DMS53 (cell line): ENCODE data around the gene KCNC2.
"Not testable (repeated sequence)": the region's sequence is repeated elsewhere in the genome, so short reads cannot be mapped to it uniquely, and the experiment has no call there.

ENCODE experiments used
- DNase-seq: peaks from one replicate; lab custom pipeline; 2025; lab: John Stamatoyannopoulos, UW

Gene KCNC2

GRCh38 chr12:75209812-75210138 lies at the start of gene KCNC2:
KCNC2 (minus strand) TSS chr12:75209839.
- no peak for DNase-seq

DNA sequence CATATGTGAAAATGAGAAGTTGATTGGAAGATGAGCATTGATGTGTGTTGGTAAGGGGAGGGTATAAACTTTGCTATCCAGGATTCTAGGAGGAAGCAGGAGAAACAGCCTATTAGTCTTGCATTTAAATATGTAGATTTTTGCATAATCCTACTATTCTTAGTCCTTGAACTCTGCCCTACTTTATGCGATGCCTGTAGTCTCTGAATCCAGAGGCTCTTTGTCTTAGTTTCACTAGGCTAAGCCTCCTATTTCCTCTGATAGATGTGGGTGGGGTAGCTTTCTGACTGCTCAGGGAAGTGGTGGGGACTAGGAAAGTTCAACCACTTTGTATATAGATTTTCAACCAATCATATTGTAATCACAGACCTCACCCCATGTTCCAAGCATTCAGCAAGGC lies 49.5 kb upstream of the KCNC2 start:
- DNase-seq = no peak

- DNase-seq = no peak
These were observed 47.9 kb upstream of the KCNC2 start for GRCh38 chr12:75257510-75257909.

DNA sequence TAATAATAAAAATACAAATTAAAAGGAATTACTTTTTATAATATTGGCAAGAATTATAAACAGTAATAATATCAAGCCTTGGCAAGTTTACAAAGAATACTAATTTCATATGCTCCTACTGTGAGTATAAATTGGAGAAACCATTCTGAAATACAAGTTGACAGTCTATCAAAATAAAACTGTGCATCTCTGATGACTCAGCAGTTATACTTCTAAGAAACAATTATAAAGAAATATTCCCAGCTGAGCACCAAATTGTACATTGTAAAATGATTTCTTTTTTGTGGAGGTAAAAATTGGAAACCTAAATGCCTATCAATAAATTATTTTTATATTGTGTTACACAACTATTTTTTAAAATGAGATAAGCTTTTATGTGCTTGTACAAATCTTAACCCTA lies 35.5 kb upstream of the KCNC2 start:
- no peak for DNase-seq

GRCh38 chr12:75239987-75240386 lies 30.3 kb upstream of the KCNC2 start:
- DNase-seq = no peak

DNA sequence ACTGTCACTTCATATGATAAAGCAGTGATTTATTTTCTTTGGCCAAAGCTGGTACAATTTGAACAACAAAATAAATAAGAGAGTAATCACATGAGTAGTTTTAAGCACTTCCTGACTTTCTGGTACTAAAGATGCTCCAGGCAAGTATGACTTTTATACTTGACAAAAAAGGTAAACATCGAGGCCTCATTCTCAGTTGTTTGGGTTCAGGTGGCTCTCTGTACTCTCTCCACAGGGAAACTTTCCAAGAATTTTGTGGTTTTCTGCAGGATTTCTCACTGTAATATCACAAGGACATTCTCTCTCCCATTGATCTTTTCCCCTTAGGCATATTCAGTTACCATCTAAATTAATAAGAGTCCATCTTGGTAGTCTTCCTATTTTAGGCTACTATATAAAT lies 26.6 kb upstream of the KCNC2 start:
- DNase-seq = peak; percentile 27

DNA sequence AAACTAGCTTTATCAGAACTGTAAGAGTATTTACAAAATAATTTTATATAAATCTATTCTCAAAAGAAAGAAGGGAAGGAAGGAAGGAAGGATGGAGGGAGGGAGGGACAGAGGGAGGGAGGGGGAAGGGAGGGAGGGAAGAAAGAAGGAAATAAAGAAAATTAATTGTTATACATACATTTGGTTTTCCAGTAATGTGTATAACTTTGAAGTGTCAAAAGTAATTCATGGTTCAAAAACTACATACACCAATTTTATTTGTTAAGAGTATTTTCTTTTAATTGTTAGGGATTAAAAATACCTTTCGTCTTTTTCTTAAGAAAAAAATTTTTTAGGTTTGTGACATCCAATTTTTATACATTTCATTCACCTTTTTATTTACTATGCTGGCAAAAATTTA lies 17.5 kb upstream of the KCNC2 start:
- DNase-seq = no peak

- DNase-seq = no peak
These were observed 2.4 kb upstream of the KCNC2 start for GRCh38 chr12:75212072-75212471.

- peak; percentile 78 for DNase-seq
These were observed 505 bp downstream of the KCNC2 start for GRCh38 chr12:75208856-75209811.

- peak; percentile 41 for DNase-seq
These were observed 2.1 kb downstream of the KCNC2 start for GRCh38 chr12:75207338-75208083.

DNA sequence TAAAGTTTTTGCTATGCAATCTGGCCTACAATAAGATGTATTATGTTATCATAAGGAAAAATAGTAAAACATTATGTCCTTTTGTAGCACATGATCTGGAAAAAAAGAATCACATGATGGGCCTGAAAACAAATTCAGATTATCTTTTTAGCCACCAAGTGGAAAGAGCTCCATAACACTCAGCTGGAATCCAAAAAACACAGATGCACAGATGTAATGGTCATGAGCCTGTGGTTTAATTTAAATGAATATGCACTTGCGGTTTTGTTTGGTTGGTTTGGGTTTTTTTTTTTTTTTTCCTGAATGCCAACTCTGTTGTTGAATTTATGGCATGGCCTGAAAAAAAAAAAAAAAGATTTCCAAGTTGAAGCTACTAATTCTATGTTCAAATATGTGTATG lies 4.1 kb downstream of the KCNC2 start:
- no peak for DNase-seq

DNA sequence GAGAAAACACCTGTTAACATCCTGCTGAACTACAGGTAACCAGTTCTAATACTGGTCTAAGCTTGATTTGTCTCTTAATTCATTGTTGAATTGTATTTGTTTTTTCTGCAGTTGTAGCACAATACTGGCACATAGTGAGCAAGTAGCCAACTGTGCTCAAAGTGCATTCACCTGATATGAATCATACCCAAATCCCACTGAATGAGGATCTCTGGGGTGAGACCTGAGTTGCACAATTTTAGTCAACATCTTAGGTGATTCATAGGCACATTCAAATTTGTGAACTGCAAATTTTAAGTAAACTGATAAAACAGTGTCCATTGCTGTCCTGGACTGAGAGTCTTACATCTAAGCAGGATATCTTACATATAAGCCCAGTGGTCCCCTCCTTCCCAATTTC lies 12.8 kb downstream of the KCNC2 start:
- DNase-seq = no peak

DNA sequence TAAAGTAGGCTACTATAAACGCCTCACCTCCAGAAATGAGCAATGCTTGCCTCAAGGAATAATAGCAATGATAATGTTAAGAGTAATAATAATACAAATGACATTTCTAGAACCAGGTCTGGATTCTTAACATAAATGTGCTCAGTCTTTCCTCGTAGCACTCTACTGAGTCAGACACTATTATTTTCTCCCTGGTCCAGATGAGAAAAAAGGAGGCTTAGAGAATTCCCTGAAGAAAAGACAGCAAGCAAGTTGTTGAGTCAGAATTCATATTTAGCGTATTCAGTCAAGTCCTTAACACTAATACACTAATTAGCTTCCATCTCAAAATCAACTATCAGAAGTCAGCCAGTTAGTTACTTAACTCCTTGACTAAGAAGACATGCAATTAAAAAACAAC lies 13.2 kb downstream of the KCNC2 start:
- no peak for DNase-seq

DNA sequence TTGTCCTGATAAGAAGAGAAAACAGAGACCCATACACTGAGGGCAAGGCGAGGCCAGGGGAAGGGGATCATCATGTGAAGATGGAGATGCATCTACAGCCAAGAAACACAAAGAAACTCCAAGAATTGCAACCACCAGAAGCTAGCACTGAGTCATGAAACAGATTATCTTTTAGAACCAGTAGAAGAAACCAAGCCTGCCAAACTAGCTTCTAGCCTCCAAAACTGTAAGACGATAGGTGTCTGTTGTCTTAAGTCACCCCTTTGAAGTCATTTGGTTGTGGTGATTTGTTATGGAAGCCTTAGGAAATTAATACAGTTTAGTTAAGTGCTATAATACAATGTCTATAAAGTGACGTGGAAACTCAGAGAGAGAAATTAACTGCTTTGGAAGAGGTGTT lies 15.4 kb downstream of the KCNC2 start:
- no peak for DNase-seq

GRCh38 chr12:75192196-75192595 lies 17.4 kb downstream of the KCNC2 start:
- no peak for DNase-seq

DNA sequence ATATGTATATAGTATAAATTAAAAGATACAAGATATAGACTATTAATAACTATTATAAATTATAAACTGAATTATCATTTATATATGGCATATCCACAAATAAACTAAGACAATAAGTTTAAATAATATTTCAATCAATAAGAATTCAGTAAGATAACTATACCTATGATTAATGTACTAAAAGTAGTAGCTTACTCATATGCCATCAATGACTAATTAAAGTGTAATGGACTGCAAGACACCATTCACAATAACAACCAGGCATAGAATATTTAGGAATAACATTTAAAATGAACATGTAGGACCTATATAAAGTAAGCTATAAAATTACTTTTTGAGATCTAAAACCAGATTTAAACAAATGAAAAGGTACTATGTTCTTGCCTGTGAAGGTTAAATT lies 18.8 kb downstream of the KCNC2 start:
- no peak for DNase-seq

DNA sequence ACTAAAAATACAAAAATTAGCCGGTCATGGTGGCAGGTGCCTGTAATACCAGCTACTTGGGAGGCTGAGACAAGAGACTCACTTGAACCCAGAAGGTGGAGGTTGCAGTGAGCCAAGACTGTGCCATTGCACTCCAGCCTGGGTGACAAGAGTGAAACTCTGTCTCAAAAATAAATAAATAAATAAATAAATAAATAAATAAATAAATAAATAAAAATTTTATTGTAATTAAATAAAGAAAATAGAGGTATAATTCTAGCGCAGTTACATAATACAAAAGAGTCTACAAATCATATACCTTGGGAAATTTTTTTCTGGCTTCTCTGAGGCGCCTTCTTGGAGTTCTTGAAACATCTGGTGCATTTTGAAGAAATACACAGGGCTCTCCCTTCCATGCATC lies 23.8 kb downstream of the KCNC2 start:
- DNase-seq = not testable (repeated sequence)

DNA sequence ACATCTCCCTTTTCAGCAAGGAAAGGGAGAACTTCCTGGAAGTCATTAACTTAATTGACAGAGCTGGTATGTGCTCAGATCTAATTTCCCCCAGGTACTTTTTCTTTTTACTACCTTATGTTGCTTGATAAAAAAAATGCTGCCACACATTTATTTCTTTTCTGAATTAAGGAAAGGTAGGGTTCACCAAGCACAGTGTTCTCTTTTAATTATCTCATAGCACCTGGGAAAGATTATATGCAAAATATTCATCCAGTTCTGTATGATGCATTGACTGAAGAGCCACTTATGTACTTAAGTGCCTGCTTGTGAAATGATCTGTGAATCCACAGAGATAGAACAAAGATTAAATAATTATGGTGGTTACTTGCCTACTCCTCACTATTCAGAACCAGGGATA lies 25.1 kb downstream of the KCNC2 start:
- peak; percentile 54 for DNase-seq

DNA sequence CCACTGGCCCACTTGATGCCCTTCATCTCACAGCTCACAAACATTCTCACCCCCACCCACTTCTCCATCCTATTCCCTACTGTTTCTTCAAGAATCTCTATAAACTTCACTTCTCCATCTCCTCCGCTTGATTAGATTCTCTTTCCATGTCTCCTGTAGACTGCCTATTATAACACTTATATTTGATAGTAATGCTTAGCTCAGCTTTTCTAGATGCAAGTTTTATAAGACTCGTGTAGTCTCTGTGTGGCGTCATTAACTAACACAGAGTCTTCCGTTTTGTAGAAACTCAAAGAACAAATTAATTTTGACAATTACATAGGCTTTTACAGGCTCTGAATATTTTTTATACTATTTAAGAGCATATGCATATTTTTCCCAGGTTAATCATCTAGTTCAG lies 25.7 kb downstream of the KCNC2 start:
- DNase-seq = no peak

GRCh38 chr12:75177997-75178396 lies 31.6 kb downstream of the KCNC2 start:
- DNase-seq = peak; percentile 87

DNA sequence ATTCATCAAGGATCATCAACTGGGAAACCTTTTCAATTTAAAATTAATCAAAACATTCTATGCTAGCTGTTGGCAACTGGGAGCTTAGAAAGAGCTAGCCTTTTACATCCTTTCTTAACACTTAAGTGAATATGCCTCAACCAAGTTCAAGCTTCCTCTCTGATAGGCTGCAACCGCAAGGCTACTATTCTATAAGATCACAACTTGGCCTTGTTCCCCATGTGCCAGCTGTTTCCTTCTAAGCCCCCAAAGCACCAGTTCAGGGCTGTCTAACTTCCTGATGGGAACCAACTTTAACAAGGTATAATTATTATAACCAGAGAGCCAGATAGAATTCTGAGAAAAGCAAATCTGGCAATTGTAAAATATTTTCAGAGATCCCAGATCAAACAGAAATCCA lies 37.0 kb downstream of the KCNC2 start:
- DNase-seq = no peak

DNA sequence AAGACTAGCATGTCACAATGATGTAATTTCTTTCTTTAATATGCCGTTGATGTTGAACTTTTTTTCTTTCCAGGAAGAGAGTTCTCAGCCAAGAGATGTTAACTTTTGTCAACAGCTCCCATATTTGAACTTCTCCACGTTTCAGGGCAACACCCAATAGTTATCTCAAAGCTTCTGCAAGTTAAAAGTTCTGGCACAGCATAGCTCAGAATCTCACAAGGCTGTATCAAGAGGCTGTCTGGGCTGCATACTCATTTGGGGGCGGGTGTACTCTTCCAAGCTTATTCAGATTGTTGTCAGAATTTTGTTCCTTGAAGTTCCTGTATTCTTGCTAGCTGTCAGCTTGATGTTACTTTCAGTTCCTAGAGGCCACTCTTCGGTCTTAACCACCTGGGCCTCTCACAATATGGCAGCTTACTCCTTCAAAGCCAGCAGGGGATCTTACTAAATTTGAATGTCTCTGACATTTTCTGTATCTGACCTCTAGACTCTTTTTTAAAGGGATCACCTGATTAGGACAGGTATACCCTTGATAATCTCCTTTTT lies 38.9 kb downstream of the KCNC2 start:
- no peak for DNase-seq

DNA sequence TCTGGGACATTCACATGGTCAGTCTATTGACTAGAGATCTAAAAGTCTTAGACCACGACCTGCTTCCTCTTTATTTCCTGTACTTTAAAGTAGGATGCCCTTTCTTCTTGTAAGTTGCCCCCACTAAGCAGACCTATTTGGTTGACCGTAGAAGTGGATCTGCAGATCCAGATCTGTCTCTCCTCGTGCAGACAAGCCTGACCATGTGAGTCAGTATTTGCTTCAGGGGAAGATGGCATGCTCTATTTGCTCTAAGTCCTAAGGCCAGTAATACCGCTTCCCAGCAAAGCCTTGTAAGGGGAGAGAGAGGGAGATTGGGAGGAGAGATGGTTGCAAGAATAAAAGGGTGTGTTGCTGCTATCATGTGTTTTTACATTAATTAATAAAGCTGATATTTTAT lies 46.8 kb downstream of the KCNC2 start:
- DNase-seq = no peak
